HUES48 (cell line): ENCODE measurements around the gene PTPRJ.

ENCODE experiments used
- H3K27ac ChIP-seq: one replicate; pipeline ENCODE4 v1.7.0; 2013; ENCODE audit warnings: low read depth, low read length, inconsistent platforms
- H3K27me3 ChIP-seq: 2 replicates; pipeline ENCODE4 v1.6.1; 2013; ENCODE audit warnings: mild to moderate bottlenecking, low read length; ENCODE audit not compliant: control insufficient read depth, insufficient read depth
- H3K36me3 ChIP-seq: 2 replicates; pipeline ENCODE4 v1.6.1; 2013; ENCODE audit warnings: low read length; ENCODE audit not compliant: control insufficient read depth, insufficient read depth
- H3K4me1 ChIP-seq: 2 replicates; pipeline ENCODE4 v1.6.1; 2013; ENCODE audit warnings: mild to moderate bottlenecking, low read length; ENCODE audit not compliant: control insufficient read depth, insufficient read depth
- H3K4me3 ChIP-seq: 2 replicates; pipeline ENCODE4 v1.5.1; 2013; ENCODE audit warnings: mild to moderate bottlenecking, low read depth, low read length
- H3K9ac ChIP-seq: 2 replicates; pipeline ENCODE4 v1.6.1; 2013; ENCODE audit warnings: mild to moderate bottlenecking, low read depth, low read length, moderate library complexity
- H3K9me3 ChIP-seq: 2 replicates; pipeline ENCODE4 v1.6.1; 2013; ENCODE audit warnings: low read length; ENCODE audit not compliant: control insufficient read depth, insufficient read depth

PTPRJ gene

GRCh38 chr11:48045536-48045935 lies 65.2 kb downstream of the PTPRJ start:
- H3K36me3 ChIP-seq = no peaks in the 10 kb centered on the region
- H3K9ac ChIP-seq = no peak overlapping the region
- H3K4me3 ChIP-seq = no peak overlapping the region
- 0 out of 2 replicates have a peak, but pooled peaks cover 5% of the 10 kb centered on the region for H3K4me1 ChIP-seq
- H3K27ac ChIP-seq = no peak overlapping the region
- no peaks in the 10 kb centered on the region for H3K27me3 ChIP-seq
- H3K9me3 ChIP-seq = no peaks in the 10 kb centered on the region

- Histone ChIP-seq H3K9me3 (no peaks in the 10 kb centered on the region), H3K27me3 (no peaks in the 10 kb centered on the region), H3K9ac (no peak overlapping the region), H3K4me3 (no peak overlapping the region), H3K4me1 (peaks cover 16% of the 10 kb centered on the region), H3K36me3 (no peaks in the 10 kb centered on the region), H3K27ac (no peak overlapping the region)
Observed at GRCh38 chr11:48047616-48048015, 67.3 kb downstream of the PTPRJ start.

- Histone ChIP-seq H3K9ac (no peak overlapping the region), H3K27me3 (no peaks in the 10 kb centered on the region), H3K4me3 (no peak overlapping the region), H3K27ac (no peak overlapping the region), H3K4me1 (peaks cover 18% of the 10 kb centered on the region), H3K9me3 (no peaks in the 10 kb centered on the region), H3K36me3 (no peaks in the 10 kb centered on the region)
Observed at GRCh38 chr11:48049036-48049435, 68.7 kb downstream of the PTPRJ start.

- Histone ChIP-seq H3K27ac (no peak overlapping the region), H3K9ac (no peak overlapping the region), H3K4me3 (no peak overlapping the region), H3K4me1 (peaks cover 24% of the 10 kb centered on the region), H3K27me3 (no peaks in the 10 kb centered on the region), H3K36me3 (no peaks in the 10 kb centered on the region), H3K9me3 (no peaks in the 10 kb centered on the region)
Observed at GRCh38 chr11:48050304-48050703, 69.9 kb downstream of the PTPRJ start.

GRCh38 chr11:48051217-48051830 lies 71.0 kb downstream of the PTPRJ start:
- Histone ChIP-seq H3K4me1 (peaks cover 34% of the 10 kb centered on the region), H3K27ac (no peak overlapping the region), H3K4me3 (no peak overlapping the region), H3K36me3 (no peaks in the 10 kb centered on the region), H3K9ac (no peak overlapping the region), H3K9me3 (no peaks in the 10 kb centered on the region), H3K27me3 (no peaks in the 10 kb centered on the region)

GRCh38 chr11:48052183-48053044 lies 72.1 kb downstream of the PTPRJ start:
- Histone ChIP-seq H3K9ac (0 out of 2 replicates have a peak overlapping the region, but pooled peaks have one; percentile 12), H3K27ac (peak overlapping the region; percentile 68), H3K4me3 (peak overlapping the region; percentile 18; the same call in 1 of the 2 replicates), H3K9me3 (no peaks in the 10 kb centered on the region), H3K27me3 (no peaks in the 10 kb centered on the region), H3K4me1 (peaks cover 36% of the 10 kb centered on the region), H3K36me3 (no peaks in the 10 kb centered on the region)

GRCh38 chr11:48054994-48055291 lies 74.6 kb downstream of the PTPRJ start:
- H3K36me3 ChIP-seq = no peaks in the 10 kb centered on the region
- no peak overlapping the region for H3K27ac ChIP-seq
- no peak overlapping the region for H3K9ac ChIP-seq
- peaks cover 31% of the 10 kb centered on the region for H3K4me1 ChIP-seq
- H3K27me3 ChIP-seq = no peaks in the 10 kb centered on the region
- no peaks in the 10 kb centered on the region for H3K9me3 ChIP-seq
- no peak overlapping the region for H3K4me3 ChIP-seq

GRCh38 chr11:48055292-48056132 lies 75.2 kb downstream of the PTPRJ start:
- peak overlapping the region; percentile 64 for H3K27ac ChIP-seq
- H3K9me3 ChIP-seq = no peaks in the 10 kb centered on the region
- H3K36me3 ChIP-seq = no peaks in the 10 kb centered on the region
- H3K9ac ChIP-seq = peak overlapping the region; percentile 9; the same call in 1 of the 2 replicates
- H3K4me3 ChIP-seq = no peak overlapping the region
- H3K27me3 ChIP-seq = no peaks in the 10 kb centered on the region
- H3K4me1 ChIP-seq = peaks cover 31% of the 10 kb centered on the region

- Histone ChIP-seq H3K4me3 (no peak overlapping the region), H3K27me3 (no peaks in the 10 kb centered on the region), H3K4me1 (peaks cover 30% of the 10 kb centered on the region), H3K9ac (no peak overlapping the region), H3K27ac (peak overlapping the region; percentile 64), H3K36me3 (no peaks in the 10 kb centered on the region), H3K9me3 (no peaks in the 10 kb centered on the region)
Observed at GRCh38 chr11:48056325-48057183, 76.2 kb downstream of the PTPRJ start.

- peaks cover 18% of the 10 kb centered on the region for H3K4me1 ChIP-seq
- no peak overlapping the region for H3K4me3 ChIP-seq
- H3K27ac ChIP-seq = no peak overlapping the region
- H3K36me3 ChIP-seq = no peaks in the 10 kb centered on the region
- H3K27me3 ChIP-seq = no peaks in the 10 kb centered on the region
- H3K9me3 ChIP-seq = no peaks in the 10 kb centered on the region
- no peak overlapping the region for H3K9ac ChIP-seq
Observed at GRCh38 chr11:48058064-48058463, 77.7 kb downstream of the PTPRJ start.
